GM12892 (cell line): Measurements from ENCODE around the gene DSG2. TPM values are rescaled to one million over a fixed set of nuclear protein-coding genes. Genes with fewer than 3 reads are reported as not detected.

Source experiments
- DNase-seq: peaks from one replicate; pipeline ENCODE4 v3.0.0; 2011; ENCODE audit not compliant: insufficient read length
- FAIRE-seq: peaks from 2 replicates; lab custom pipeline; 2011; peaks lifted over from hg19 to GRCh38; lab: Jason Lieb, UNC
- POLR2A ChIP-seq: IDR thresholded peaks from 2 replicates; pipeline ENCODE4 v1.6.1; 2011; ENCODE audit warnings: low read depth, low read length, control low read depth
- POLR2AphosphoS5 ChIP-seq: IDR thresholded peaks from 2 replicates; pipeline ENCODE4 v1.6.1; 2011; ENCODE audit warnings: low read depth, low read length, control low read depth
- TAF1 ChIP-seq: IDR thresholded peaks from 2 replicates; pipeline ENCODE4 v1.6.1; 2011; ENCODE audit warnings: low read depth, mild to moderate bottlenecking, control low read depth, low read length, borderline replicate concordance
- polyA plus RNA-seq: library from polyadenylated mRNA; unstranded; fragments of >200 nt; gene quantifications from one replicate; pipeline ENCODE4 v1.2.1, GENCODE V29; 2012; ENCODE audit warnings: missing spikeins, inconsistent platforms; ENCODE audit not compliant: missing spikeins

The DSG2 gene
- 32.9 TPM for polyA plus RNA-seq

- DNase-seq (peak; percentile 78), FAIRE-seq (peak; percentile 84)
- TF ChIP-seq POLR2AphosphoS5, result peak; percentile 70; the same call in 1 of the 2 replicates
- peak; percentile 55; the same call in 1 of the 2 replicates for TF ChIP-seq TAF1
- peak; percentile 83; the same call in 1 of the 2 replicates for TF ChIP-seq POLR2A
These were observed at the start of gene DSG2 for GRCh38 chr18:31497836-31498573. DSG2 (plus strand) TSS chr18:31498177; CDS start chr18:31498252, 75 bp downstream.

- TF ChIP-seq TAF1, result no peak
- no peak for TF ChIP-seq POLR2AphosphoS5
- TF ChIP-seq POLR2A, result no peak
- FAIRE-seq (no peak), DNase-seq (no peak)
These were observed 47.6 kb upstream of the DSG2 start for GRCh38 chr18:31450409-31450808.

DNA sequence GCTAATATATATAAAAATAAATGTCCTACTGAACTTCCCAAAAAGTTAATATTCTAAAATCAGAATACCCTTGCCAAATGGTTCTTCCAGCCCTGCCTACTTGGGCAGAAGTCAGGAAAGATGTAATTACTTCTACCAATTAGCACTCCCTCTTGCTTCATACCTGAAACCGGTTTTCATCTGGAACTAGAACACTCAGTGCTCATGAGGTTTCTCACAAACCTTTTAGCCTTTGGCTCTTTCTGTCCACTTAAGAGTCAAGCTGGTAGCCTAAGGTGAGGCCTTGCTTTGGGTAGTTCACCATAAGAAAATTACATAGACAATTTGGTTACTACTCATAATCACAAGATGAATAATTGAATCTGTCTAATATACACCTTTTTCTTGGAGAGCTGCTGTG is 46.4 kb upstream of the DSG2 start:
- TF ChIP-seq POLR2AphosphoS5 (no peak), POLR2A (no peak), TAF1 (no peak)
- no peak for DNase-seq
- FAIRE-seq, result no peak

GRCh38 chr18:31454066-31454708 is 43.8 kb upstream of the DSG2 start:
- FAIRE-seq (no peak), DNase-seq (no peak)
- TF ChIP-seq POLR2AphosphoS5 (no peak), TAF1 (no peak), POLR2A (no peak)

DNA sequence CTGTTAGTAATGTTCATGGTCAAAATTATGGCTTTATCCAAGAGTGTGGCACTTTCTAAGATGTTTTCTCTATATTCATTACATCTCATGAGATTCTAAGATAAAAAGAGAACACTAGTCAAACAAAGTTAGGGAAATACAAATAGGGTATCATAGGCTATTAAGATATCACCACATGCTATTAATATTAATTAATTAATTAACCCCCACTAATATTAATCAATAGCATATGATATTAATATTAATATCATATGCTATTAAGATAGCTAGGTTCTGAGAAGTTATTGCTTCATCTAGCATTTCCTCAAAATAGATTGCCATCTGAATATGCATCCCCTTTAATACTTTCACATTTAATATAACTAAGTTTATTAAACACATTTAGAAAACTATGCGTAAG is 28.3 kb upstream of the DSG2 start:
- FAIRE-seq (no peak), DNase-seq (no peak)
- TF ChIP-seq TAF1 (no peak), POLR2AphosphoS5 (no peak), POLR2A (no peak)

- no peak for TF ChIP-seq POLR2A
- no peak for TF ChIP-seq POLR2AphosphoS5
- no peak for TF ChIP-seq TAF1
- DNase-seq, result no peak
- FAIRE-seq, result no peak
These were observed 19.3 kb upstream of the DSG2 start for GRCh38 chr18:31478688-31479087.

DNA sequence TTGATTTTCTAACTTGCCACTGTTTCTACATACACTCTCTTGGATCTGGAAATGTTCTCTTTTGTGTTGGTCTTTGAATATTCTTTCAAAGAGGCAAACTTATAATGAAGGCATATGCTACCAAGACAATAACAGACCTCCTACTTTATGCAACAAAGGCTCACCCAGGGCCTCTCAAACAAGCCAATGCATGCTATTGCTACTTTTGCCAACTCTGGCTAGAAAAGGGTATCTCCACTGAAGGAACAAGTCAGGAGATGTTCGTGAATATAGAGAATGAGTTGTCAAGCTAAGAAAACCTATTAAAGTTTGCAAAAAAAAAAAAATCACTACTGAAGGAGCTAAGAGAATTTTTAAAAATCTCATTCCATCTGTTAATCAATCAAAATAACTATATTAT is 15.9 kb upstream of the DSG2 start:
- no peak for TF ChIP-seq POLR2AphosphoS5
- TF ChIP-seq POLR2A, result no peak
- no peak for FAIRE-seq
- no peak for DNase-seq

DNA sequence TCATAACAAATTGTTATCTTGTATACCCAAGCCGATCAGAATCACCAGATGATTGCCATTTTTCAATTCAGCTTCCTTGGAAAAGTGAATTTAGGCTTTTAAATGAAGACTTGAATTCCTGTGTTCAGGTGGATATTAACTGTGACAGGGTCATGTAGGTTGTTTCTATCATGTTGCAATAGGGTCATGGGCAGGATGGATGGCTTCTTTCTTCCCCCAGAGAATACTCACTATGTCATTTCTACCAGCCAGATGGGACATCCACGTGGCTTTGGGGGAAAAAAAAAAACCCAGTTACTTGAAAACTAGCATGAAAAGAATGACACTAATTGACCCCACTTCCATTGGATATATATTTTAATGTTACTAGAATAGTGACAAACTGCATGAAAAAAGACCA is 14.6 kb upstream of the DSG2 start:
- DNase-seq, result no peak
- FAIRE-seq, result no peak
- no peak for TF ChIP-seq POLR2A
- no peak for TF ChIP-seq POLR2AphosphoS5
- TF ChIP-seq TAF1, result no peak

DNA sequence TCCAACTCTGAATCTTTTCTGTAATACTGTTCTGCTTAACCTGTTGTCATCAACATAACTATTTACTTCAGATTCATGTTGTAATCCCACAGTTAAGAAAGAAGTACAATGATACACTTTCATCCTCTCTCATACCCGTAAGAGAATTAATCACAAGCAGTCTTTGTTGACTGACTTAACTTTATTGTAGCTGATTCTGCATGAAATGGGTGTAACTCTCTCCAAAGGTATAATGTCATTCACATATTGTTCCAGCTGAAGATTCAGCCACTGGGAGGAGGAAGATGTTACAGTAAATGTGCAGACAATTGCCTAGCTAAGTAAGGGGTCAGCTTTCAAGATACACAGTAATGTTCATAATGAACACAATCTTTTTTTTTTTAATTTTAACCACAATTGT is 13.5 kb upstream of the DSG2 start:
- TF ChIP-seq TAF1 (no peak), POLR2A (no peak), POLR2AphosphoS5 (no peak)
- FAIRE-seq (peak; percentile 68), DNase-seq (no peak)

DNA sequence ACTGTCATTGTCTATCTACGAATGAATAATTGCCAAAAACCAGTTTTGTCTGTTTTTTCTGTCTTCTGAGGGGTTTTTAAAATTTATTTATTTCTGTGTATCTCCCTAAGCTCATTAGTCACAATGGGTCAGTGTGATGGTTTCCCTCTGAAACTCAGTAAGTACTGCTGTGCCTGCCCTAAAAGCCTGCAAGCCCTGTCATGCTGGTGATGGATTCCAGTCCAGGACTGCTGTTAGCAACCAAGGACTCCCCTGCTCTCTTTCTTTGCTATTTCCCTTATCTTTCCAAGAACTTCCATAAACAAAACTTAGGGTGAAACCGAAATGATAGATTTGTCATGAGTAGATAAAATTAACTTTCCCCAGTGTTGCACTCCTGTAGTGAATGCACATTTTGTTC is 11.8 kb upstream of the DSG2 start:
- no peak for FAIRE-seq
- no peak for TF ChIP-seq POLR2A
- no peak for TF ChIP-seq TAF1
- TF ChIP-seq POLR2AphosphoS5, result no peak
- no peak for DNase-seq

DNA sequence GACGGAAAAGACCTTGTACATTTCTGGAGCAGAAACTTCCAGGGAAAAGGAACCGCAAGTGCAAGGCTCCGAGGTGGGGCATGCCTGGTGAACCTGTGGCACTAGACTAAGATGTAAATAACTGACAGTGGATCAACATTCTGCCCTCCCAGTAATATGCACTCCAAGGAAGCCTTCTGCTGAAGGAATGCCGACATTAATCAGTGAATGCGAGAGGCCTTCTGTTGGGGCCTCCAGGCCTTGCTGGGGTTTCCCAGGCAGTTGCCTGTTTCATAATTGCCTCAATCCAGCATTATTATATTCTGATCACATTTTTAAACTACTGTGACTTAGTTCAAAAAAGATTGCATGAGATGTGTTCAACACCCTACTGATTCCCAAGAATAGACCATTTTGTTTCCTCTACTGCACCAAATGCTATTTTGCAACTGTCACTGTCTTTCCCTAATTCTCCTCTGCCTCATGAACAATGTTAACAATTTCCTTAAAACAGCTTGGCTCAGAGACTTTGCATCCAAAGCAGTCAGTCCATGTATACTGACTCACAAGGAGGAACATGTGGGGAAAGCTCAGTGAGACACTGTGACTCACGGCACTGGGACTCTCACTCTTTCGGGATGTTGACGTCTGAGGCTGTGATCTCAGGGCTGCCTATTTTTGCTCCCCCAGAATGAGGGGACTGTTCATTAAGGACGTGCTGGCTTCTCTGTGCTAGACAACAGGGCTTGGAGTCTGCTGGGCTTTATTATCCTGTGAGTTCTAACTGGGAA is 10.5 kb upstream of the DSG2 start:
- DNase-seq (no peak), FAIRE-seq (no peak)
- TF ChIP-seq POLR2AphosphoS5, result no peak
- TF ChIP-seq TAF1, result no peak
- no peak for TF ChIP-seq POLR2A
